HCT116 (cell line): ENCODE measurements around the gene PRDM8. TPM values are rescaled to one million over a fixed set of nuclear protein-coding genes. Genes with fewer than 3 reads are reported as not detected.

Experiments
- ATAC-seq: fragments of 200-7000 bp; cut with Tn5 transposase; 2 replicates; pipeline ENCODE4 v1.9.1; 2020; ENCODE audit warnings: mild to moderate bottlenecking, moderate library complexity
- BruUV-seq: library from RNA; stranded (reverse); fragments of 400-500 nt; replicated peaks from 2 replicates; lab custom pipeline; 2021; lab: Mats Ljungman, UMichigan
- CTCF ChIA-PET: fragments of 300-600 bp; sonication (Branson Sonifier 250); formaldehyde crosslinking; loops from one replicate; lab custom pipeline; 2021; ENCODE audit warnings: antibody characterized with exemption; lab: Charles Lee
- POLR2A ChIA-PET: fragments of 300-600, 350-600 bp; sonication (Branson Sonifier 250); formaldehyde crosslinking; loops from one replicate; lab custom pipeline; 2021; ENCODE audit warnings: antibody characterized with exemption; lab: Charles Lee
- RAD21 ChIA-PET, 2 experiments: fragments of 300-600 bp; sonication (Branson Sonifier 250); formaldehyde crosslinking; loops; one replicate each; lab custom pipeline; 2023; ENCODE audit warnings: low total read pairs in 2 of 2; ENCODE audit not compliant: uncharacterized antibody in 2 of 2, unreplicated experiment in 2 of 2, low non-redundant PET in 1 of 2; lab: Charles Lee
- DNase-seq: peaks from one replicate; pipeline ENCODE4 v3.0.0-alpha.2; 2010; ENCODE audit warnings: low read depth, low spot score
- H2AFZ ChIP-seq: fragments of 200-600 bp; shearing (Covaris generic), sonication (generic); 2 replicates; pipeline ENCODE4 v1.6.1; 2017; ENCODE audit warnings: low read depth, mixed run types, mixed read lengths, antibody characterized with exemption, low read length; ENCODE audit not compliant: poor library complexity, severe bottlenecking
- H3K27ac ChIP-seq: 2 replicates; pipeline ENCODE4 v1.5.1; 2012; ENCODE audit warnings: low read depth, low read length
- H3K27me3 ChIP-seq: fragments of 200-600 bp; sonication (generic); 2 replicates; pipeline ENCODE4 v1.6.1; 2016; ENCODE audit warnings: mixed run types, low read length, mixed read lengths; ENCODE audit not compliant: insufficient read depth
- H3K36me3 ChIP-seq, 2 experiments: fragments of 200-500 bp in 1 of 2; fragments of 200-600 bp in 1 of 2; sonication (Bioruptor generic) in 1 of 2; sonication (generic) in 1 of 2; 2 replicates each; pipeline versions ENCODE4 v1.5.1 to v1.6.1; 2014 to 2016; ENCODE audit warnings: low read length in 2 of 2, inconsistent platforms in 1 of 2, mixed read lengths in 1 of 2, mixed run types in 1 of 2; ENCODE audit not compliant: insufficient read depth in 2 of 2, control insufficient read depth in 1 of 2
- H3K4me1 ChIP-seq, 2 experiments: fragments of 200-600 bp in 1 of 2; sonication (generic) in 1 of 2; 2 replicates each; pipeline versions ENCODE4 v1.5.1 to v1.6.1; 2012 to 2017; ENCODE audit warnings: low read length in 2 of 2, inconsistent platforms in 1 of 2, mild to moderate bottlenecking in 1 of 2, mixed read lengths in 1 of 2, mixed run types in 1 of 2, moderate library complexity in 1 of 2; ENCODE audit not compliant: insufficient read depth in 2 of 2, control insufficient read depth in 1 of 2
- H3K4me2 ChIP-seq: fragments of 200-600 bp; sonication (generic); 2 replicates; pipeline ENCODE4 v1.6.1; 2017; ENCODE audit warnings: mixed run types, low read length, mixed read lengths
- H3K4me3 ChIP-seq, 2 experiments: fragments of 200-600 bp in 1 of 2; sonication (generic) in 1 of 2; replicated peaks in 1 of 2; 2 replicates each; pipeline ENCODE4 v1.5.1; 2011 to 2016; ENCODE audit warnings: low read length in 2 of 2, control low read depth in 1 of 2, low read depth in 1 of 2, mild to moderate bottlenecking in 1 of 2, mixed read lengths in 1 of 2, mixed run types in 1 of 2
- H3K79me2 ChIP-seq: fragments of 200-600 bp; sonication (generic); 2 replicates; pipeline ENCODE4 v1.6.1; 2017; ENCODE audit warnings: mild to moderate bottlenecking, mixed run types, low read length, moderate library complexity, mixed read lengths; ENCODE audit not compliant: insufficient read depth
- H3K9ac ChIP-seq: fragments of 200-600 bp; sonication (generic); 2 replicates; pipeline ENCODE4 v1.6.1; 2016; ENCODE audit warnings: low read length, mixed read lengths
- H3K9me2 ChIP-seq: fragments of 200-600 bp; sonication (generic), shearing (Covaris generic); 2 replicates; pipeline ENCODE4 v1.6.1; 2017; ENCODE audit warnings: mixed run types, mild to moderate bottlenecking, moderate library complexity; ENCODE audit not compliant: insufficient read depth
- H3K9me3 ChIP-seq, 2 experiments: fragments of 200-500 bp in 1 of 2; fragments of 200-600 bp in 1 of 2; sonication (Bioruptor generic) in 1 of 2; sonication (generic) in 1 of 2; 2 replicates each; pipeline ENCODE4 v1.6.1; 2014 to 2017; ENCODE audit warnings: low read length in 2 of 2, mixed read lengths in 2 of 2, inconsistent platforms in 1 of 2, low read depth in 1 of 2, mild to moderate bottlenecking in 1 of 2, mixed run types in 1 of 2, moderate library complexity in 1 of 2; ENCODE audit not compliant: control insufficient read depth in 1 of 2, insufficient read depth in 1 of 2
- H4K20me1 ChIP-seq: fragments of 200-600 bp; sonication (generic), shearing (Covaris generic); 2 replicates; pipeline ENCODE4 v1.6.1; 2017; ENCODE audit warnings: mixed run types, mild to moderate bottlenecking, moderate library complexity; ENCODE audit not compliant: insufficient read depth
- CBX3 ChIP-seq: IDR thresholded peaks from 2 replicates; pipeline ENCODE4 v1.6.1; 2012; ENCODE audit warnings: low read depth
- CEBPB ChIP-seq: IDR thresholded peaks from 2 replicates; pipeline ENCODE4 v1.6.1; 2012; ENCODE audit warnings: low read depth
- ELF1 ChIP-seq: IDR thresholded peaks from 2 replicates; pipeline ENCODE4 v1.6.1; 2012; ENCODE audit warnings: low read depth, borderline replicate concordance
- EZH2 ChIP-seq: fragments of 200-600 bp; sonication (generic); IDR thresholded peaks from 2 replicates; pipeline ENCODE4 v1.6.1; 2017; ENCODE audit warnings: antibody characterized with exemption, mixed run types
- POLR2A ChIP-seq: IDR thresholded peaks from 2 replicates; pipeline ENCODE4 v1.7.0; 2011; ENCODE audit warnings: borderline replicate concordance; ENCODE audit not compliant: insufficient read depth, insufficient read length; ENCODE audit errors: extremely low read depth
- POLR2AphosphoS5 ChIP-seq: IDR thresholded peaks from 2 replicates; pipeline ENCODE4 v1.6.1; 2011; ENCODE audit warnings: mild to moderate bottlenecking, low read depth, low read length, moderate library complexity
- RAD21 ChIP-seq: IDR thresholded peaks from 2 replicates; pipeline ENCODE4 v1.6.1; 2012; ENCODE audit warnings: low read depth, mild to moderate bottlenecking
- SP1 ChIP-seq: IDR thresholded peaks from 2 replicates; pipeline ENCODE4 v1.6.1; 2012; ENCODE audit warnings: low read depth
- SRF ChIP-seq: IDR thresholded peaks from 2 replicates; pipeline ENCODE4 v1.6.1; 2012; ENCODE audit warnings: low read depth
- TCF7L2 ChIP-seq: IDR thresholded peaks from 2 replicates; pipeline ENCODE4 v1.7.0; 2011; ENCODE audit warnings: borderline replicate concordance, inconsistent platforms; ENCODE audit not compliant: insufficient read depth, insufficient read length; ENCODE audit errors: extremely low read depth
- YY1 ChIP-seq: IDR thresholded peaks from 2 replicates; pipeline ENCODE4 v1.6.1; 2011; ENCODE audit warnings: low read length, low read depth, moderate library complexity, mild to moderate bottlenecking; ENCODE audit not compliant: insufficient replicate concordance; ENCODE audit errors: extremely low read depth
- ZFX ChIP-seq: fragments of 450-650 bp; IDR thresholded peaks from 2 replicates; pipeline ENCODE4 v1.6.1; 2017
- intact Hi-C: fragments of 100-400 bp; cut with micrococcal nuclease; formaldehyde crosslinking; loops from 2 replicates; pipeline ENCODE4 v1.10.0; 2022
- total RNA-seq: library from RNA; stranded (reverse); gene quantifications from one replicate; pipeline ENCODE4 v1.2.1, GENCODE V29; 2021; ENCODE audit not compliant: unreplicated experiment
- TF ChIP-seq, protein P1 (sequence below), 3 experiments: fragments of 200-600 bp in 1 of 3; sonication (generic) in 1 of 3; IDR thresholded peaks in 2 of 3; conservative IDR thresholded peaks in 1 of 3; 2 replicates each; pipeline ENCODE4 v1.5.1; 2012 to 2017; ENCODE audit warnings: low read depth in 2 of 3, low read length in 2 of 3, antibody characterized with exemption in 1 of 3, borderline replicate concordance in 1 of 3, control low read depth in 1 of 3, mild to moderate bottlenecking in 1 of 3, mixed read lengths in 1 of 3, mixed run types in 1 of 3, moderate library complexity in 1 of 3; ENCODE audit not compliant: insufficient read depth in 1 of 3
- TF ChIP-seq, protein P2 (sequence below): IDR thresholded peaks from 2 replicates; pipeline ENCODE4 v1.6.1; 2011; ENCODE audit warnings: mild to moderate bottlenecking, low read length, moderate library complexity; ENCODE audit not compliant: insufficient replicate concordance; ENCODE audit errors: extremely low read depth
- TF ChIP-seq, protein P3 (sequence below): IDR thresholded peaks from 2 replicates; pipeline ENCODE4 v1.6.1; 2012; ENCODE audit warnings: low read depth
- TF ChIP-seq, protein P4 (sequence below): IDR thresholded peaks from 2 replicates; pipeline ENCODE4 v1.6.1; 2012

The PRDM8 gene
- total RNA-seq, 1 experiment from 2014 or later, result 1.4 TPM

DNA sequence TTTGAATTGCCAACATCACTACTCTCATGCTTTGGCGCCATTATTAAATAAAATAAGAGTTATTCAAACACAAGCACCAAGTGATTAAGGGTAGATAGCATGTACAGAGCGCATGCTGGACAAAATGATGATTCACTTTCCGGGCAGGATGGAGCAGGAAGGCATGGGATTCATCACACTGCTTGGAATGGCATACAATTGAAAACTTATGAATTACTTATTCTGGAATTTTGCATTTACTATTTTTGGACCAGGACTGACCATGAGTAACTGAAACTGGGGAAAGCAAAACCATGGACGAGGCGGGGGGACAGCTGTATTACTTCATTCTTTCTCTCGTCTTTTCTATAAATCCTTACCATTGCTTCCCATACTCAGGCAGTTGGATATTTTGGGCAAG is 40.7 kb downstream of the PRDM8 start:
- H3K4me1 ChIP-seq, result no peaks in the 10 kb centered on the region
- no peak overlapping the region for H3K4me2 ChIP-seq
- CTCF ChIA-PET, result no interaction called here
- no TSS peak for BruUV-seq
- H3K9me3 ChIP-seq, result no peaks in the 10 kb centered on the region
- POLR2A ChIA-PET, result no interaction called here
- no peak overlapping the region for H3K9ac ChIP-seq
- no peaks in the 10 kb centered on the region for H3K9me2 ChIP-seq
- H2AFZ ChIP-seq, result no peak overlapping the region
- no peak for TF ChIP-seq YY1
- no peak for TF ChIP-seq POLR2AphosphoS5
- TF ChIP-seq TCF7L2, result no peak
- TF ChIP-seq SP1, result no peak
- TF ChIP-seq, protein P1, sequence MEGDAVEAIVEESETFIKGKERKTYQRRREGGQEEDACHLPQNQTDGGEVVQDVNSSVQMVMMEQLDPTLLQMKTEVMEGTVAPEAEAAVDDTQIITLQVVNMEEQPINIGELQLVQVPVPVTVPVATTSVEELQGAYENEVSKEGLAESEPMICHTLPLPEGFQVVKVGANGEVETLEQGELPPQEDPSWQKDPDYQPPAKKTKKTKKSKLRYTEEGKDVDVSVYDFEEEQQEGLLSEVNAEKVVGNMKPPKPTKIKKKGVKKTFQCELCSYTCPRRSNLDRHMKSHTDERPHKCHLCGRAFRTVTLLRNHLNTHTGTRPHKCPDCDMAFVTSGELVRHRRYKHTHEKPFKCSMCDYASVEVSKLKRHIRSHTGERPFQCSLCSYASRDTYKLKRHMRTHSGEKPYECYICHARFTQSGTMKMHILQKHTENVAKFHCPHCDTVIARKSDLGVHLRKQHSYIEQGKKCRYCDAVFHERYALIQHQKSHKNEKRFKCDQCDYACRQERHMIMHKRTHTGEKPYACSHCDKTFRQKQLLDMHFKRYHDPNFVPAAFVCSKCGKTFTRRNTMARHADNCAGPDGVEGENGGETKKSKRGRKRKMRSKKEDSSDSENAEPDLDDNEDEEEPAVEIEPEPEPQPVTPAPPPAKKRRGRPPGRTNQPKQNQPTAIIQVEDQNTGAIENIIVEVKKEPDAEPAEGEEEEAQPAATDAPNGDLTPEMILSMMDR (IDR thresholded peaks at IDR 0.05 in 2 of 3, conservative IDR thresholded peaks at IDR 0.05 in 1 of 3; ENCODE audit: borderline replicate concordance in 1 of 3, insufficient read depth in 1 of 3, low read depth in 2 of 3, low read length in 2 of 3), result no peak
- no peak for TF ChIP-seq POLR2A
- TF ChIP-seq, protein P2, sequence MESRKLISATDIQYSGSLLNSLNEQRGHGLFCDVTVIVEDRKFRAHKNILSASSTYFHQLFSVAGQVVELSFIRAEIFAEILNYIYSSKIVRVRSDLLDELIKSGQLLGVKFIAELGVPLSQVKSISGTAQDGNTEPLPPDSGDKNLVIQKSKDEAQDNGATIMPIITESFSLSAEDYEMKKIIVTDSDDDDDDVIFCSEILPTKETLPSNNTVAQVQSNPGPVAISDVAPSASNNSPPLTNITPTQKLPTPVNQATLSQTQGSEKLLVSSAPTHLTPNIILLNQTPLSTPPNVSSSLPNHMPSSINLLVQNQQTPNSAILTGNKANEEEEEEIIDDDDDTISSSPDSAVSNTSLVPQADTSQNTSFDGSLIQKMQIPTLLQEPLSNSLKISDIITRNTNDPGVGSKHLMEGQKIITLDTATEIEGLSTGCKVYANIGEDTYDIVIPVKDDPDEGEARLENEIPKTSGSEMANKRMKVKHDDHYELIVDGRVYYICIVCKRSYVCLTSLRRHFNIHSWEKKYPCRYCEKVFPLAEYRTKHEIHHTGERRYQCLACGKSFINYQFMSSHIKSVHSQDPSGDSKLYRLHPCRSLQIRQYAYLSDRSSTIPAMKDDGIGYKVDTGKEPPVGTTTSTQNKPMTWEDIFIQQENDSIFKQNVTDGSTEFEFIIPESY, result no peak
- TF ChIP-seq CEBPB, result no peak
- TF ChIP-seq ELF1, result no peak
- TF ChIP-seq RAD21, result no peak
- TF ChIP-seq SRF, result no peak
- TF ChIP-seq, protein P3, sequence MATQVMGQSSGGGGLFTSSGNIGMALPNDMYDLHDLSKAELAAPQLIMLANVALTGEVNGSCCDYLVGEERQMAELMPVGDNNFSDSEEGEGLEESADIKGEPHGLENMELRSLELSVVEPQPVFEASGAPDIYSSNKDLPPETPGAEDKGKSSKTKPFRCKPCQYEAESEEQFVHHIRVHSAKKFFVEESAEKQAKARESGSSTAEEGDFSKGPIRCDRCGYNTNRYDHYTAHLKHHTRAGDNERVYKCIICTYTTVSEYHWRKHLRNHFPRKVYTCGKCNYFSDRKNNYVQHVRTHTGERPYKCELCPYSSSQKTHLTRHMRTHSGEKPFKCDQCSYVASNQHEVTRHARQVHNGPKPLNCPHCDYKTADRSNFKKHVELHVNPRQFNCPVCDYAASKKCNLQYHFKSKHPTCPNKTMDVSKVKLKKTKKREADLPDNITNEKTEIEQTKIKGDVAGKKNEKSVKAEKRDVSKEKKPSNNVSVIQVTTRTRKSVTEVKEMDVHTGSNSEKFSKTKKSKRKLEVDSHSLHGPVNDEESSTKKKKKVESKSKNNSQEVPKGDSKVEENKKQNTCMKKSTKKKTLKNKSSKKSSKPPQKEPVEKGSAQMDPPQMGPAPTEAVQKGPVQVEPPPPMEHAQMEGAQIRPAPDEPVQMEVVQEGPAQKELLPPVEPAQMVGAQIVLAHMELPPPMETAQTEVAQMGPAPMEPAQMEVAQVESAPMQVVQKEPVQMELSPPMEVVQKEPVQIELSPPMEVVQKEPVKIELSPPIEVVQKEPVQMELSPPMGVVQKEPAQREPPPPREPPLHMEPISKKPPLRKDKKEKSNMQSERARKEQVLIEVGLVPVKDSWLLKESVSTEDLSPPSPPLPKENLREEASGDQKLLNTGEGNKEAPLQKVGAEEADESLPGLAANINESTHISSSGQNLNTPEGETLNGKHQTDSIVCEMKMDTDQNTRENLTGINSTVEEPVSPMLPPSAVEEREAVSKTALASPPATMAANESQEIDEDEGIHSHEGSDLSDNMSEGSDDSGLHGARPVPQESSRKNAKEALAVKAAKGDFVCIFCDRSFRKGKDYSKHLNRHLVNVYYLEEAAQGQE, result no peak
- TF ChIP-seq CBX3, result no peak
- TF ChIP-seq ZFX, result no peak
- TF ChIP-seq, protein P4, sequence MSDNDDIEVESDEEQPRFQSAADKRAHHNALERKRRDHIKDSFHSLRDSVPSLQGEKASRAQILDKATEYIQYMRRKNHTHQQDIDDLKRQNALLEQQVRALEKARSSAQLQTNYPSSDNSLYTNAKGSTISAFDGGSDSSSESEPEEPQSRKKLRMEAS, result no peak
- TF ChIP-seq EZH2, result no peak
- no peaks in the 10 kb centered on the region for H3K36me3 ChIP-seq
- H3K79me2 ChIP-seq, result no peaks in the 10 kb centered on the region
- RAD21 ChIA-PET, result no interaction called here
- ATAC-seq (no peak), DNase-seq (no peak)
- no peaks in the 10 kb centered on the region for H4K20me1 ChIP-seq
- H3K27ac ChIP-seq, result no peak overlapping the region
- intact Hi-C loops, result no loop called here
- no peak overlapping the region for H3K4me3 ChIP-seq
- peaks cover 71% of the 10 kb centered on the region for H3K27me3 ChIP-seq
